Smooth muscle cell (in vitro differentiated cells): ENCODE results near the gene DUSP11. TPM values are rescaled to one million over a fixed set of nuclear protein-coding genes. Genes with fewer than 3 reads are reported as not detected.

Experiments
- DNase-seq: peaks from one replicate; lab custom pipeline; 2025; ENCODE audit not compliant: unreplicated experiment; lab: John Stamatoyannopoulos, UW
- H2AFZ ChIP-seq: fragments of 200-600 bp; sonication (generic); 2 replicates; pipeline ENCODE4 v1.6.0; 2016; ENCODE audit warnings: antibody characterized with exemption, low read depth, mild to moderate bottlenecking
- H3F3A ChIP-seq: fragments of 200-600 bp; sonication (generic); 2 replicates; pipeline ENCODE4 v1.6.0; 2017; ENCODE audit warnings: antibody characterized with exemption, low read depth
- H3K27ac ChIP-seq: fragments of 200-600 bp; sonication (generic); 2 replicates; pipeline ENCODE4 v1.5.1; 2016; ENCODE audit warnings: low read depth, mild to moderate bottlenecking
- H3K27me3 ChIP-seq: fragments of 200-600 bp; sonication (generic); 2 replicates; pipeline ENCODE4 v1.6.1; 2016; ENCODE audit warnings: low read depth, mild to moderate bottlenecking
- H3K36me3 ChIP-seq: fragments of 200-600 bp; sonication (generic); 2 replicates; pipeline ENCODE4 v1.5.1; 2016; ENCODE audit warnings: low read depth
- H3K4me1 ChIP-seq: fragments of 200-600 bp; sonication (generic); 2 replicates; pipeline ENCODE4 v1.5.1; 2016; ENCODE audit warnings: low read depth
- H3K4me2 ChIP-seq: fragments of 200-600 bp; sonication (generic); 2 replicates; pipeline ENCODE4 v1.6.0; 2016; ENCODE audit warnings: mild to moderate bottlenecking
- H3K4me3 ChIP-seq: fragments of 200-600 bp; sonication (generic); 2 replicates; pipeline ENCODE4 v1.5.1; 2016; ENCODE audit warnings: mild to moderate bottlenecking
- H3K79me2 ChIP-seq: fragments of 200-600 bp; sonication (generic); 2 replicates; pipeline ENCODE4 v1.6.0; 2016; ENCODE audit warnings: low read depth, mild to moderate bottlenecking
- H3K9ac ChIP-seq: fragments of 200-600 bp; sonication (generic); 2 replicates; pipeline ENCODE4 v1.6.0; 2016; ENCODE audit warnings: low read depth
- H3K9me3 ChIP-seq: fragments of 200-600 bp; sonication (generic); replicated peaks from 2 replicates; pipeline ENCODE4 v1.5.1; 2016; ENCODE audit warnings: low read depth
- H4K20me1 ChIP-seq: fragments of 200-600 bp; sonication (generic); 2 replicates; pipeline ENCODE4 v1.6.0; 2016; ENCODE audit warnings: low read depth
- WGBS: methylation state at CpG from one replicate; pipeline ENCODE4 v1.1.7; 2016; ENCODE audit warnings: low lambda C conversion rate; 5-methylcytosine and 5-hydroxymethylcytosine counted together
- polyA plus RNA-seq: library from polyadenylated mRNA; unstranded; fragments of >200 nt; fragmentation: Nextera tagmentation; extraction: Ambion mirVana; gene quantifications from 2 replicates; pipeline ENCODE4 v1.2.1, GENCODE V29; 2016
- total RNA-seq: library from RNA; depleted of rRNA; stranded (reverse); fragments of >200 nt; gene quantifications from 2 replicates; pipeline ENCODE4 v1.2.3, GENCODE V29; 2014
- TF ChIP-seq, protein P1 (sequence below): fragments of 200-600 bp; sonication (generic); IDR thresholded peaks from 2 replicates; pipeline ENCODE4 v1.5.1; 2017; ENCODE audit warnings: borderline replicate concordance, mild to moderate bottlenecking, antibody characterized with exemption; ENCODE audit not compliant: insufficient read depth, poor library complexity, severe bottlenecking

The DUSP11 gene
- total and polyA plus RNA-seq, 2 experiments from 2014 or later: 43.7 to 70.3 TPM

DNA sequence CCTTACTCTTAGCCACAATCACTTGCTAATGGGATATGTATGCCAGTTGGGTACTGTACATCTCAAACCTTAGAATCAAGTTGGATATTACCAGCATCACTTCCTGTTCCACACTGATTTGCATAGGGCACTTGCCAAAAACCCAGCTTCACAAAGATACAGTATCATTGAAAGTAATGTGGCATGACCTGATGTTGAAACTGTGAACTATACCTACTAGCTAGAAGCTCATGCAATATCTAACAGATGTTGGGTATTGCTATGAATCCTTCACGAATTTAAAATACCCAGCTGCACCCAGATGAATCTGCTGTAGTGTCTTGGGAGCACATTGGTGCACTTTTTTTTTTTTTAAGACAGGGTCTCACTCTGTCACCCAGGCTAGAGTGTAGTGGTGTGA lies 42.4 kb upstream of the DUSP11 start:
- no peaks in the 10 kb centered on the region for H3K79me2 ChIP-seq
- TF ChIP-seq, protein P1, sequence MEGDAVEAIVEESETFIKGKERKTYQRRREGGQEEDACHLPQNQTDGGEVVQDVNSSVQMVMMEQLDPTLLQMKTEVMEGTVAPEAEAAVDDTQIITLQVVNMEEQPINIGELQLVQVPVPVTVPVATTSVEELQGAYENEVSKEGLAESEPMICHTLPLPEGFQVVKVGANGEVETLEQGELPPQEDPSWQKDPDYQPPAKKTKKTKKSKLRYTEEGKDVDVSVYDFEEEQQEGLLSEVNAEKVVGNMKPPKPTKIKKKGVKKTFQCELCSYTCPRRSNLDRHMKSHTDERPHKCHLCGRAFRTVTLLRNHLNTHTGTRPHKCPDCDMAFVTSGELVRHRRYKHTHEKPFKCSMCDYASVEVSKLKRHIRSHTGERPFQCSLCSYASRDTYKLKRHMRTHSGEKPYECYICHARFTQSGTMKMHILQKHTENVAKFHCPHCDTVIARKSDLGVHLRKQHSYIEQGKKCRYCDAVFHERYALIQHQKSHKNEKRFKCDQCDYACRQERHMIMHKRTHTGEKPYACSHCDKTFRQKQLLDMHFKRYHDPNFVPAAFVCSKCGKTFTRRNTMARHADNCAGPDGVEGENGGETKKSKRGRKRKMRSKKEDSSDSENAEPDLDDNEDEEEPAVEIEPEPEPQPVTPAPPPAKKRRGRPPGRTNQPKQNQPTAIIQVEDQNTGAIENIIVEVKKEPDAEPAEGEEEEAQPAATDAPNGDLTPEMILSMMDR: no peak

DNA sequence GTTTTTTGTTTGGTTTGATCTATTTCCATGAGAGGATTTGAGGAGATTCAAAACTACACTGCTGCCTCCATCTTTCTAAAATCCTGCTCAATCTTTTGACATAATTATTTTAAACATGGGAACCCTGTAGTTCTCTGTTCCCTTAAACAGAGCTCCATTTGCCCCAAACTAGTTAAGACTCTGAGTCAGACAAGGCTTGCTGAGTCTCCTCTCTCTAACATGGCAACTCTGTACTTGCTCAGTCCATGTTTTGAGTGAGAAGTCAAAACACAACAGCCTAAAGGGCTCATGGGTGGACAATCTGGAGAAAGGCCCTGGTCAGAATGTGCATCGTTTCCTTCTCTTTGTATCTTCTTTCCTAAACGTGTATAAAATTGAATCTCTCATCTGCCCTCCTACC lies 41.8 kb upstream of the DUSP11 start:
- Histone ChIP-seq H3K27ac (no peak overlapping the region), H3K9ac (no peak overlapping the region), H3K27me3 (peaks cover 15% of the 10 kb centered on the region), H3K9me3 (no peaks in the 10 kb centered on the region), H3K79me2 (no peaks in the 10 kb centered on the region), H3K4me3 (no peak overlapping the region), H3K4me1 (no peaks in the 10 kb centered on the region), H3K36me3 (no peaks in the 10 kb centered on the region), H3F3A (no peaks in the 10 kb centered on the region), H3K4me2 (no peak overlapping the region), H2AFZ (no peak overlapping the region), H4K20me1 (no peaks in the 10 kb centered on the region)
- WGBS: 67% methylated on average over 2 of the region's 2 CpGs
- no peak for DNase-seq
- TF ChIP-seq, protein P1: no peak

More for the DNA sequence above, 42.4 kb upstream of the DUSP11 start:
- Histone ChIP-seq H3K4me1 (no peaks in the 10 kb centered on the region), H3K27me3 (peaks cover 15% of the 10 kb centered on the region), H3K36me3 (no peaks in the 10 kb centered on the region), H3K9me3 (no peaks in the 10 kb centered on the region), H2AFZ (no peak overlapping the region), H3K9ac (no peak overlapping the region), H3K4me2 (no peak overlapping the region), H3F3A (no peaks in the 10 kb centered on the region), H3K27ac (no peak overlapping the region), H4K20me1 (no peaks in the 10 kb centered on the region), H3K4me3 (no peak overlapping the region)
- no peak for DNase-seq
- WGBS: 63% methylated on average over 1 of the region's 1 CpG

DNA sequence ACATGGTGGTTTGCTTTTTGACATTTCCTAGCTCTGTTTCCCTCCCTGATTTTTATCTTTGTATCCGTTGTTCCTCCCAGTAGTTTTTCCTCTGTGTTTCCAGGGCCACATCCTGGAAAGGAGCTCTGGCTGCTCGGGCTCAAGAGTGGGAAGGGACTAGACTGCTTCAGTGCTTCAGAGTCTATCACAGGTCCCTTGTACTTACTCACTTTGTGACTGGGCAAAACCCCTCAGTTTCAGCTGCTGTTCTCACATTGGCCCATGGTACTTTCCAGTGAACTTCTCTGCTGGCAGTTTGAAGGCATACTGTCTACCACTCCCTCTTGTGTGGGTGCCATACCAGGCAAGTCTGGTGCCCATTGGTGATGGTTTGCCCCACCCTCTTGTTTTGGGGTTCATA lies 41.3 kb upstream of the DUSP11 start:
- TF ChIP-seq, protein P1: no peak
- no peaks in the 10 kb centered on the region for H3K9me3 ChIP-seq
- no peaks in the 10 kb centered on the region for H3K79me2 ChIP-seq
- no peaks in the 10 kb centered on the region for H3F3A ChIP-seq
- peaks cover 15% of the 10 kb centered on the region for H3K27me3 ChIP-seq
- no peaks in the 10 kb centered on the region for H3K36me3 ChIP-seq
- H3K4me3 ChIP-seq: no peak overlapping the region
- H3K9ac ChIP-seq: no peak overlapping the region
- no peak for DNase-seq
- 78% methylated on average over 2 of the region's 2 CpGs for WGBS
- no peaks in the 10 kb centered on the region for H4K20me1 ChIP-seq
- H2AFZ ChIP-seq: no peak overlapping the region
- no peak overlapping the region for H3K27ac ChIP-seq
- no peaks in the 10 kb centered on the region for H3K4me1 ChIP-seq
- no peak overlapping the region for H3K4me2 ChIP-seq

DNA sequence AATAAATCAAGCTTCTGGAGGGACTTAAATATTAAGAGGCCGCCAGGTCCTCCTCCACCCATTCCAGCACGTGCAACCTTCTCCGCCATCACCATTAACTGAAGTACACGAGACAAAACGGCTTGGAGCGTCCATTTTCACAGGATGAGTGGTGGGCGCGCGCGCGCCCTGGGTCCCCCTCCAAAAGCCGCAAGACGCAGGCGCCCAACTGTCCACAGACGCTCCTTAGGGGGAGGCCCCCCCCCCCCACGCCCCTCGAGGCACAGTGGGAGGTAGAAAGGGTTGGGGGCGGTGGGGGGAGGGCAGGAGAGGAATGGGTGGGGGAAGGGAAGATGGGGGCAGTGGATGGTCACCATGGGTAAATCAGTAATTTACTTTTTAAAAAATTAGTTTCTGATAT lies 38.4 kb upstream of the DUSP11 start:
- H3K36me3 ChIP-seq: no peaks in the 10 kb centered on the region
- no peaks in the 10 kb centered on the region for H3K79me2 ChIP-seq
- H4K20me1 ChIP-seq: no peaks in the 10 kb centered on the region
- H3K4me3 ChIP-seq: no peak overlapping the region
- H3F3A ChIP-seq: no peaks in the 10 kb centered on the region
- DNase-seq: no peak
- 91% methylated on average over 18 of the region's 18 CpGs for WGBS
- H3K4me1 ChIP-seq: no peaks in the 10 kb centered on the region
- TF ChIP-seq, protein P1: no peak
- H3K4me2 ChIP-seq: no peak overlapping the region
- no peaks in the 10 kb centered on the region for H3K9me3 ChIP-seq
- no peak overlapping the region for H3K27ac ChIP-seq
- peaks cover 39% of the 10 kb centered on the region for H3K27me3 ChIP-seq
- no peak overlapping the region for H2AFZ ChIP-seq
- no peak overlapping the region for H3K9ac ChIP-seq
